Ovary (tissue), 10 donors: ENCODE data around the gene METTL27. TPM values are rescaled to one million over a fixed set of nuclear protein-coding genes. Genes with fewer than 3 reads are reported as not detected.

Source experiments
- DNase-seq, 5 donors: peaks; one replicate each; pipeline ENCODE4 v3.0.0-alpha.2; 2019 to 2020
- H3K27ac ChIP-seq, 2 donors: fragments of 200-600 bp; one replicate each; pipeline versions ENCODE4 v1.5.1 to v1.8.0; 2019 to 2022
- H3K27me3 ChIP-seq: fragments of 200-600 bp; one replicate; pipeline ENCODE4 v1.8.0; 2022
- H3K36me3 ChIP-seq: fragments of 200-600 bp; sonication (generic); one replicate; pipeline ENCODE4 v1.5.1; 2019
- H3K4me1 ChIP-seq: one replicate; pipeline ENCODE4 v1.8.1; 2013; ENCODE audit warnings: mild to moderate bottlenecking, moderate library complexity; ENCODE audit not compliant: insufficient read depth
- H3K4me3 ChIP-seq: fragments of 200-600 bp; sonication (generic); one replicate; pipeline ENCODE4 v1.5.1; 2017
- H3K9me3 ChIP-seq, 2 donors: fragments of 200-600 bp in 1 of 2; sonication (generic) in 1 of 2; one replicate each; pipeline versions ENCODE4 v1.5.1 to v1.8.1; 2013 to 2019; ENCODE audit warnings: mild to moderate bottlenecking in 1 of 2, moderate library complexity in 1 of 2
- CTCF ChIP-seq, 3 donors: fragments of 450-650 bp in 2 of 3; fragments of 200-600 bp in 1 of 3; IDR thresholded peaks; one replicate each; pipeline versions ENCODE4 v1.5.1 to v1.8.0; 2016 to 2022; ENCODE audit warnings: antibody characterized with exemption in 3 of 3, mild to moderate bottlenecking in 1 of 3
- EP300 ChIP-seq: sonication (generic); formaldehyde crosslinking; IDR thresholded peaks from one replicate; pipeline ENCODE4 v1.6.1; 2017; ENCODE audit warnings: antibody characterized with exemption
- POLR2A ChIP-seq: fragments of 450-650 bp; IDR thresholded peaks from one replicate; pipeline ENCODE4 v1.6.1; 2017; ENCODE audit warnings: antibody characterized with exemption, mild to moderate bottlenecking, moderate library complexity
- WGBS, 3 donors: extraction: QIAGEN DNeasy Blood & Tissue Kit in 1 of 3; methylation state at CpG; one replicate each; pipeline versions ENCODE4 v1.1.5 to v1.1.7; 2013 to 2017; 5-methylcytosine and 5-hydroxymethylcytosine counted together
- intact Hi-C, 4 donors: fragments of 100-400 bp; cut with DNase I; formaldehyde crosslinking; loops; one replicate each; pipeline versions ENCODE4 v1.11.0 to v1.15.1; 2022 to 2023
- long read RNA-seq, 3 donors: library from polyadenylated mRNA in 2 of 3; unstranded in 2 of 3; transcript quantifications; one replicate each; pipeline ENCODE4 v2.0.0 and lab custom pipeline, GENCODE V29; 2021 to 2026
- polyA plus RNA-seq, 2 donors: library from polyadenylated mRNA; stranded (reverse); fragments of 200-250 nt in 1 of 2; fragments of 350-450 nt in 1 of 2; fragmentation: Illumina TruSeq in 1 of 2; extraction: RNeasy Lipid Tissue Mini Kit (QIAGEN cat#74804) in 1 of 2; gene quantifications; one replicate each; pipeline ENCODE4 v1.2.3, GENCODE V29; 2013 to 2014
- total RNA-seq, 7 donors: library from RNA; depleted of rRNA in 2 of 7; stranded (reverse); fragments of >200 nt in 2 of 7; fragmentation: NEBNext Ultra II Directional in 3 of 7; extraction: Animal tissue kit (Norgen Biotek cat#: 25700) in 3 of 7; gene quantifications; one replicate each; pipeline versions ENCODE4 v1.1.0 to v1.2.4, GENCODE V29; 2016 to 2023
- donor health status: DM: no; HTN: no; CAD: no; lungs with moderate emphysema.
- donor health status: DM: no; HTN: no; CAD: no.
- donor health status: Bipolar disorder and iron deficiency.
- donor health status: DM: yes; HTN: yes; CAD: no.
- donor health status: DM: no; HTN: no; CAD: no.
- donor health status: DM: yes; HTN: yes; CAD: no.

The METTL27 gene
- total RNA-seq (10 to 100 TPM in 1 of 7 donors, 1 to 10 TPM in 6; 1.8 to 25.6 (median 4.3) TPM), polyA plus RNA-seq (1 to 10 TPM in 1 of 2 donors, not detected in 1; 3.0 TPM)
- long read RNA-seq, donor 1, partial matches to known transcripts = 0 of 3 reads
- long read RNA-seq, donor 1, other reads (novel, unspliced or antisense) = 3 of 3 reads
- long read RNA-seq, donor 2, partial matches to known transcripts = 0 of 1 reads
- long read RNA-seq, donor 2, other reads (novel, unspliced or antisense) = 0 of 1 reads
- long read RNA-seq, donor 3 = 0 reads

- intact Hi-C loops = loop anchor here in 2 of 4 donors (10.0 kb wide), 2 partner anchors 108 to 742 kb away; partner anchors contain the start of gene ABHD11 (in 1 of the 2)
- H3K4me3 ChIP-seq = peak within 1 kb of the TSS; percentile 65
- peak; percentile 58 for TF ChIP-seq POLR2A
- TF ChIP-seq EP300 = no peak
- 1 to 3% (median 1%) methylated on average over 32 to 45 of the region's 45 CpGs for WGBS, 3 donors
- H3K36me3 ChIP-seq = no peaks in the 10 kb centered on the region
- H3K4me1 ChIP-seq = no peaks in the 10 kb centered on the region
- DNase-seq = peak; percentile 91 to 94 (median 93)
- peak within 1 kb of the TSS in 1 of 2 donors; percentile 32 for H3K27ac ChIP-seq
- H3K9me3 ChIP-seq = no peaks in the 10 kb centered on the region
- H3K27me3 ChIP-seq = no peaks in the 10 kb centered on the region
These were observed at the start of gene METTL27 for GRCh38 chr7:73842067-73842976. METTL27 (minus strand) TSS chr7:73842516; CDS start chr7:73842140, 376 bp downstream.

GRCh38 chr7:73891178-73891885 is 49.0 kb upstream of the METTL27 start:
- TF ChIP-seq EP300 (no peak), CTCF (IDR thresholded peaks at IDR 0.05) (no peak), POLR2A (no peak)
- H3K4me3 ChIP-seq = no peak overlapping the region
- H3K36me3 ChIP-seq = no peaks in the 10 kb centered on the region
- peaks cover 6% of the 10 kb centered on the region for H3K4me1 ChIP-seq
- DNase-seq = no peak
- 49 to 54% (median 52%) methylated on average over 16 of the region's 16 CpGs for WGBS, 3 donors
- no peak overlapping the region for H3K27ac ChIP-seq
- no peaks in the 10 kb centered on the region for H3K27me3 ChIP-seq
- intact Hi-C loops = loop anchor here in 1 of 4 donors (5.0 to 10.0 kb wide), 2 partner anchors 103 to 136 kb away; partner anchors contain the start of gene ELN
- H3K9me3 ChIP-seq = no peaks in the 10 kb centered on the region

GRCh38 chr7:73890555-73891147 is 48.3 kb upstream of the METTL27 start:
- no peaks in the 10 kb centered on the region for H3K27me3 ChIP-seq
- DNase-seq = no peak
- H3K4me3 ChIP-seq = no peak overlapping the region
- 73 to 80% (median 79%) methylated on average over 16 of the region's 16 CpGs for WGBS, 3 donors
- no peak overlapping the region for H3K27ac ChIP-seq
- intact Hi-C loops = loop anchor here in 1 of 4 donors (5.0 to 10.0 kb wide), 2 partner anchors 104 to 137 kb away; partner anchors contain the start of gene ELN
- no peak for TF ChIP-seq POLR2A
- TF ChIP-seq EP300 = no peak
- TF ChIP-seq CTCF (IDR thresholded peaks at IDR 0.05) = no peak
- no peaks in the 10 kb centered on the region for H3K36me3 ChIP-seq
- H3K4me1 ChIP-seq = peaks cover 8% of the 10 kb centered on the region
- no peaks in the 10 kb centered on the region for H3K9me3 ChIP-seq

- peaks cover 8% of the 10 kb centered on the region for H3K4me1 ChIP-seq
- H3K4me3 ChIP-seq = no peak overlapping the region
- WGBS, 3 donors = 92 to 94% (median 93%) methylated on average over 6 of the region's 6 CpGs
- TF ChIP-seq CTCF (IDR thresholded peaks at IDR 0.05) (no peak), POLR2A (no peak), EP300 (no peak)
- H3K27ac ChIP-seq = no peak overlapping the region
- intact Hi-C loops = no loop called here
- no peak for DNase-seq
- H3K27me3 ChIP-seq = no peaks in the 10 kb centered on the region
- no peaks in the 10 kb centered on the region for H3K36me3 ChIP-seq
- H3K9me3 ChIP-seq = no peaks in the 10 kb centered on the region
These were observed 46.6 kb upstream of the METTL27 start for GRCh38 chr7:73888959-73889358.
